Osteocyte (in vitro differentiated cells): ENCODE data around the gene GLCE. TPM values are rescaled to one million over a fixed set of nuclear protein-coding genes. Genes with fewer than 3 reads are reported as not detected.
A peak's percentile ranks its signal among the peaks of the same experiment; 100 is the strongest.

ENCODE experiments used
- DNase-seq: peaks from one replicate; pipeline ENCODE4 v3.0.0; 2021; ENCODE audit warnings: mixed read lengths; ENCODE audit not compliant: unreplicated experiment; ENCODE audit errors: extremely low spot score
- H3K27ac Mint-ChIP-seq: one replicate; pipeline ENCODE4 v1.8.0; 2021; ENCODE audit warnings: mild to moderate bottlenecking, mixed read lengths; ENCODE audit not compliant: unreplicated experiment
- H3K27me3 Mint-ChIP-seq: one replicate; pipeline ENCODE4 v1.8.0; 2021; ENCODE audit warnings: mixed read lengths; ENCODE audit not compliant: unreplicated experiment
- H3K36me3 Mint-ChIP-seq: one replicate; pipeline ENCODE4 v1.8.0; 2021; ENCODE audit warnings: mixed read lengths; ENCODE audit not compliant: unreplicated experiment
- H3K4me1 Mint-ChIP-seq: one replicate; pipeline ENCODE4 v1.8.0; 2021; ENCODE audit warnings: mixed read lengths; ENCODE audit not compliant: unreplicated experiment
- H3K4me3 Mint-ChIP-seq: one replicate; pipeline ENCODE4 v1.8.0; 2021; ENCODE audit warnings: mild to moderate bottlenecking, moderate library complexity, mixed read lengths; ENCODE audit not compliant: unreplicated experiment
- H3K9me3 Mint-ChIP-seq: one replicate; pipeline ENCODE4 v1.8.0; 2021; ENCODE audit warnings: mixed read lengths; ENCODE audit not compliant: unreplicated experiment
- CTCF ChIP-seq: fragments of 200-600 bp; sonication (generic); IDR thresholded peaks from 2 replicates; pipeline ENCODE4 v1.5.0; 2021; ENCODE audit warnings: antibody characterized with exemption, mild to moderate bottlenecking, moderate library complexity
- total RNA-seq: library from RNA; stranded (reverse); gene quantifications from 2 replicates; pipeline ENCODE4 v1.2.1, GENCODE V29; 2021

GLCE gene
- total RNA-seq, 1 donor from 2014 or later, result 19.5 TPM

GRCh38 chr15:69121198-69121828, 39.1 kb upstream of the GLCE start:
- DNase-seq, result no peak
- H3K4me3 Mint-ChIP-seq, result no peak overlapping the region
- H3K36me3 Mint-ChIP-seq, result no peaks in the 10 kb centered on the region
- H3K9me3 Mint-ChIP-seq, result no peaks in the 10 kb centered on the region
- peaks cover 29% of the 10 kb centered on the region for H3K27me3 Mint-ChIP-seq
- H3K27ac Mint-ChIP-seq, result no peak overlapping the region
- H3K4me1 Mint-ChIP-seq, result peaks cover 24% of the 10 kb centered on the region
- TF ChIP-seq CTCF, result no peak

- H3K27ac Mint-ChIP-seq, result no peak overlapping the region
- H3K36me3 Mint-ChIP-seq, result no peaks in the 10 kb centered on the region
- peaks cover 26% of the 10 kb centered on the region for H3K4me1 Mint-ChIP-seq
- DNase-seq, result no peak
- no peak for TF ChIP-seq CTCF
- H3K27me3 Mint-ChIP-seq, result peaks cover 11% of the 10 kb centered on the region
- no peak overlapping the region for H3K4me3 Mint-ChIP-seq
- H3K9me3 Mint-ChIP-seq, result no peaks in the 10 kb centered on the region
Observed at GRCh38 chr15:69125236-69125635, 35.2 kb upstream of the GLCE start.

GRCh38 chr15:69126054-69126469, 34.4 kb upstream of the GLCE start:
- H3K27ac Mint-ChIP-seq, result peak overlapping the region; percentile 68
- peaks cover 26% of the 10 kb centered on the region for H3K4me1 Mint-ChIP-seq
- no peak overlapping the region for H3K4me3 Mint-ChIP-seq
- no peak for DNase-seq
- no peaks in the 10 kb centered on the region for H3K9me3 Mint-ChIP-seq
- no peak for TF ChIP-seq CTCF
- peaks cover 8% of the 10 kb centered on the region for H3K27me3 Mint-ChIP-seq
- H3K36me3 Mint-ChIP-seq, result no peaks in the 10 kb centered on the region

- Mint-ChIP-seq H3K4me3 (no peak overlapping the region), H3K36me3 (no peaks in the 10 kb centered on the region), H3K9me3 (no peaks in the 10 kb centered on the region), H3K27me3 (no peaks in the 10 kb centered on the region), H3K27ac (peak overlapping the region; percentile 54), H3K4me1 (peaks cover 36% of the 10 kb centered on the region)
- TF ChIP-seq CTCF, result no peak
- no peak for DNase-seq
Observed at GRCh38 chr15:69127306-69127705, 33.1 kb upstream of the GLCE start.

GRCh38 chr15:69128667-69129311, 31.6 kb upstream of the GLCE start:
- H3K4me1 Mint-ChIP-seq, result peaks cover 46% of the 10 kb centered on the region
- H3K4me3 Mint-ChIP-seq, result no peak overlapping the region
- no peak for TF ChIP-seq CTCF
- no peaks in the 10 kb centered on the region for H3K36me3 Mint-ChIP-seq
- H3K9me3 Mint-ChIP-seq, result no peaks in the 10 kb centered on the region
- no peak overlapping the region for H3K27ac Mint-ChIP-seq
- no peaks in the 10 kb centered on the region for H3K27me3 Mint-ChIP-seq
- DNase-seq, result no peak
